SK-N-MC (cell line): ENCODE results near the gene PEG3.

Experiments used
- EZH2 ChIP-seq: fragments of 200-600 bp; sonication (generic); IDR thresholded peaks from one replicate; pipeline ENCODE4 v1.6.1; 2017; ENCODE audit warnings: antibody characterized with exemption
- POLR2AphosphoS5 ChIP-seq: IDR thresholded peaks from 2 replicates; pipeline ENCODE4 v1.6.1; 2012; ENCODE audit warnings: mild to moderate bottlenecking, low read depth, low read length, borderline replicate concordance

GRCh38 chr19:56856822-56857221, 16.3 kb upstream of the PEG3 start:
- TF ChIP-seq POLR2AphosphoS5 (no peak), EZH2 (no peak)
